Measurements from ENCODE around the gene AFAP1.

DNA sequence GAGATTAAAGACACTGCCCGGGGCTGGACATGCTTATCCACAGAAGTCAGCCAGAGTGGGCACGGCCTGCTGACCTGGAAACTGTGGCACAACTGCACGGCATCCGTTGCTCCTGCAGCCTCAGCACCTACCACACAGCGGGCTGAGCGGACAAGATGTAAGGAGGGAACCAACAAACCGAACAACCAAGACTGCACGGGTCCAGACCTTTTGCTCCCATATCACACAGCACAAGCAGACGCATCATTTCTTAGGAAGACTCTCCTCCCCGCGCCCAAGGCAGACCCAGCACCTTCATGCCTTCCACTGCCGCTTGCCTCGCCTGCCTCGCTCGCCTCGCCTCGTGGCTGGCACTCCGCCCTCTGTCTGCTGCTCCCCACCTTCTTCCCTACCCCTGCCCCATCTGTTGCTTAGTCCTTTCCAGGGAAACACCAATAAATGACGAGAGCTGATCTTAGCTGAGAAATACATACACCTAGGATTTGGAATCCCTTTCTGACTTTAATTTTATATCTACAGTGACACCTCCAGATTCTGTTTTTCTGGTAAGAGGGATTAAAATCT lies 79.0 kb downstream of the AFAP1 start:
- TF ChIP-seq, protein P1, sequence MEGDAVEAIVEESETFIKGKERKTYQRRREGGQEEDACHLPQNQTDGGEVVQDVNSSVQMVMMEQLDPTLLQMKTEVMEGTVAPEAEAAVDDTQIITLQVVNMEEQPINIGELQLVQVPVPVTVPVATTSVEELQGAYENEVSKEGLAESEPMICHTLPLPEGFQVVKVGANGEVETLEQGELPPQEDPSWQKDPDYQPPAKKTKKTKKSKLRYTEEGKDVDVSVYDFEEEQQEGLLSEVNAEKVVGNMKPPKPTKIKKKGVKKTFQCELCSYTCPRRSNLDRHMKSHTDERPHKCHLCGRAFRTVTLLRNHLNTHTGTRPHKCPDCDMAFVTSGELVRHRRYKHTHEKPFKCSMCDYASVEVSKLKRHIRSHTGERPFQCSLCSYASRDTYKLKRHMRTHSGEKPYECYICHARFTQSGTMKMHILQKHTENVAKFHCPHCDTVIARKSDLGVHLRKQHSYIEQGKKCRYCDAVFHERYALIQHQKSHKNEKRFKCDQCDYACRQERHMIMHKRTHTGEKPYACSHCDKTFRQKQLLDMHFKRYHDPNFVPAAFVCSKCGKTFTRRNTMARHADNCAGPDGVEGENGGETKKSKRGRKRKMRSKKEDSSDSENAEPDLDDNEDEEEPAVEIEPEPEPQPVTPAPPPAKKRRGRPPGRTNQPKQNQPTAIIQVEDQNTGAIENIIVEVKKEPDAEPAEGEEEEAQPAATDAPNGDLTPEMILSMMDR (IDR thresholded peaks at IDR 0.05) = no peak
- no peak for TF ChIP-seq EZH2 (IDR thresholded peaks at IDR 0.05; ENCODE audit: borderline replicate concordance, insufficient read depth, low read depth, low read length, poor library complexity, severe bottlenecking)

All from B cell (primary cell).